HG02970 (cell line): ENCODE data around the gene OTX1.

Experiments used
- ATAC-seq: cut with Tn5 transposase; IDR thresholded peaks from one replicate; pipeline ENCODE4 v1.9.1; 2021; ENCODE audit warnings: mild to moderate bottlenecking, moderate library complexity, moderate number of reproducible peaks; ENCODE audit not compliant: unreplicated experiment, low FRiP score

Gene OTX1

DNA sequence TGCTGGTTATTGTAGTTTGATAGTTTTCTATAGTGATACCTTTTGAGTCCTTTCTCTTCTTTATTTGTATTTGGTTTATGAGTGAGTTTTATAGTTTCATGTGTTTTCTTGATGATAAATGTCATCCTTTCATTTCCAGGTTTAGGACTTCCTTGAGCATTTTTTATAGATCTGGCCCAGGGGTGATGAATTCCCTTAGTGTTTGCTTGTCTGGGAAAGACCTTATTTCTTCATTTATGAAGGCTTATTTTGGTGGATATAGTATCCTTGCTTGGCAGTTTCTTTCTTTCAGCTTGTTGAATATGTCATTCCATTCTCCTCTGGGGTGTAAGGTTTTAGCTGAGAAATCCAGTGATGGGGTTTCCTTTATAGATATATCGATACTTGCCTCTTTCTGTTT is 53.9 kb downstream of the OTX1 start:
- no peak for ATAC-seq
